Heart right ventricle (tissue), 16 donors: ENCODE results near the gene VAC14. TPM values are rescaled to one million over a fixed set of nuclear protein-coding genes. Genes with fewer than 3 reads are reported as not detected.

Experiments
- ATAC-seq, 8 donors: fragments of 200-7000 bp; cut with Tn5 transposase; one replicate each; pipeline ENCODE4 v1.9.1; 2020; ENCODE audit warnings: mild to moderate bottlenecking in 8 of 8, moderate library complexity in 8 of 8, moderate number of reproducible peaks in 1 of 8
- DNase-seq, 2 donors: peaks; one replicate each; pipeline ENCODE4 v3.0.0-alpha.2; 2020
- H3K27ac ChIP-seq, 10 donors: fragments of 200-600 bp; sonication (generic) in 2 of 10; one replicate each; pipeline versions ENCODE4 v1.5.0 to v1.8.0; 2020 to 2022; ENCODE audit warnings: mild to moderate bottlenecking in 3 of 10
- H3K27me3 ChIP-seq, 7 donors: fragments of 200-600 bp; one replicate each; pipeline ENCODE4 v1.8.0; 2021 to 2022; ENCODE audit warnings: mild to moderate bottlenecking in 2 of 7
- H3K36me3 ChIP-seq, 9 donors: fragments of 200-600 bp; sonication (generic) in 1 of 9; one replicate each; pipeline versions ENCODE4 v1.5.0 to v1.8.0; 2020 to 2022; ENCODE audit warnings: mild to moderate bottlenecking in 2 of 9
- H3K4me1 ChIP-seq, 9 donors: fragments of 200-600 bp; sonication (generic) in 1 of 9; one replicate each; pipeline versions ENCODE4 v1.5.0 to v1.8.0; 2020 to 2022; ENCODE audit warnings: mild to moderate bottlenecking in 4 of 9
- H3K4me3 ChIP-seq, 10 donors: fragments of 200-600 bp; sonication (generic) in 2 of 10; one replicate each; pipeline versions ENCODE4 v1.5.0 to v1.8.0; 2020 to 2022; ENCODE audit warnings: mild to moderate bottlenecking in 7 of 10, moderate library complexity in 2 of 10
- H3K9me3 ChIP-seq, 11 donors: fragments of 200-600 bp in 10 of 11; sonication (generic) in 2 of 11; one replicate each; pipeline versions ENCODE4 v1.5.0 to v1.8.0; 2013 to 2022; ENCODE audit warnings: mild to moderate bottlenecking in 2 of 11, control low read depth in 1 of 11, moderate library complexity in 1 of 11
- WGBS, 2 donors: extraction: QIAGEN DNeasy Blood & Tissue Kit; methylation state at CpG; one replicate each; pipeline ENCODE4 v1.1.7; 2013; ENCODE audit warnings: inconsistent platforms in 1 of 2; 5-methylcytosine and 5-hydroxymethylcytosine counted together
- intact Hi-C, 10 donors: fragments of 100-400 bp; cut with DNase I; formaldehyde crosslinking; loops; one replicate each; pipeline versions ENCODE4 v1.11.1 to v1.14.2; 2022
- polyA plus RNA-seq, 2 donors: library from polyadenylated mRNA; stranded (reverse); fragments of 200-250 nt; gene quantifications; one replicate each; pipeline ENCODE4 v1.2.3, GENCODE V29; 2013
- total RNA-seq, 10 donors: library from RNA; stranded (reverse); fragmentation: NEBNext Ultra II Directional in 3 of 10; extraction: Animal tissue kit (Norgen Biotek cat#: 25700) in 3 of 10; gene quantifications; one replicate each; pipeline versions ENCODE4 v1.2.1 to v1.2.4, GENCODE V29; 2021 to 2023
- TF ChIP-seq, protein P1 (sequence below), 9 donors: fragments of 200-600 bp; sonication (generic) in 2 of 9; IDR thresholded peaks; one replicate each; pipeline versions ENCODE4 v1.5.0 to v1.8.0; 2021 to 2022; ENCODE audit warnings: antibody characterized with exemption in 9 of 9, mild to moderate bottlenecking in 5 of 9, moderate library complexity in 1 of 9
- donor health status: Arrhythmogenic right ventricular cardiomyopathy.
- donor health status: ischemic (EF 13 %, LVEDD 7.1; RV severe dilation, severe dysfunction).
- donor health status: healthy with polysubstance abuse.
- donor health status: DM: no; HTN: yes; CAD: no.
- donor health status: DM: no; HTN: no; CAD: no.
- donor health status: ischemic (EF 25% LVEDD 6.9; RV normal size, moderate dysfunction).
- donor health status: ischemic (EF 25% LVEDD 5.7; RV mildly dilated, moderate dysfunction).
- donor health status: healthy.
- donor health status: DM: yes; HTN: yes; CAD: no.
- donor health status: Ischemic cardiomyopathy.
- donor health status: ischemic (EF 35%, LVEDD 5.7; RV mildly dilated, moderate dysfunction).
- donor health status: nonischemic (EF 11% LVEDD 7.7; RV severe dilation, severe dysfunction).
- donor health status: DM: yes; HTN: yes; CAD: no.
- donor health status: PGD.
- donor health status: ischemic (EF 29% LVEDD 5.4; RV normal size, mild dysfunction).
- donor health status: nonischemic (EF 23%, LVEDD 6.1; RV moderate dilation, normal function).

VAC14 gene
- total and polyA plus RNA-seq, 12 donors = 19.2 to 43.7 (median 23.2) TPM

- Histone ChIP-seq H3K36me3 (peaks cover 0 to 74% (median 10%) of the 10 kb centered on the region in 9 donors), H3K4me1 (peaks cover 3 to 13% (median 8%) of the 10 kb centered on the region in 9 donors), H3K4me3 (no peak overlapping the region), H3K9me3 (no peaks in the 10 kb centered on the region), H3K27me3 (no peaks in the 10 kb centered on the region), H3K27ac (peak overlapping the region in 1 of 10 donors; percentile 17)
- intact Hi-C loops = loop anchor here in 1 of 10 donors (10.0 kb wide), 1 partner anchor 422 kb away; no protein-coding TSS in a partner anchor
- DNase-seq (no peak), ATAC-seq (no peak)
- 84 to 88% methylated on average over 9 of the region's 9 CpGs for WGBS, 2 donors
- TF ChIP-seq, protein P1, sequence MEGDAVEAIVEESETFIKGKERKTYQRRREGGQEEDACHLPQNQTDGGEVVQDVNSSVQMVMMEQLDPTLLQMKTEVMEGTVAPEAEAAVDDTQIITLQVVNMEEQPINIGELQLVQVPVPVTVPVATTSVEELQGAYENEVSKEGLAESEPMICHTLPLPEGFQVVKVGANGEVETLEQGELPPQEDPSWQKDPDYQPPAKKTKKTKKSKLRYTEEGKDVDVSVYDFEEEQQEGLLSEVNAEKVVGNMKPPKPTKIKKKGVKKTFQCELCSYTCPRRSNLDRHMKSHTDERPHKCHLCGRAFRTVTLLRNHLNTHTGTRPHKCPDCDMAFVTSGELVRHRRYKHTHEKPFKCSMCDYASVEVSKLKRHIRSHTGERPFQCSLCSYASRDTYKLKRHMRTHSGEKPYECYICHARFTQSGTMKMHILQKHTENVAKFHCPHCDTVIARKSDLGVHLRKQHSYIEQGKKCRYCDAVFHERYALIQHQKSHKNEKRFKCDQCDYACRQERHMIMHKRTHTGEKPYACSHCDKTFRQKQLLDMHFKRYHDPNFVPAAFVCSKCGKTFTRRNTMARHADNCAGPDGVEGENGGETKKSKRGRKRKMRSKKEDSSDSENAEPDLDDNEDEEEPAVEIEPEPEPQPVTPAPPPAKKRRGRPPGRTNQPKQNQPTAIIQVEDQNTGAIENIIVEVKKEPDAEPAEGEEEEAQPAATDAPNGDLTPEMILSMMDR (IDR thresholded peaks at IDR 0.05) = no peak
Observed at GRCh38 chr16:70757183-70757582, 43.8 kb downstream of the VAC14 start.

DNA sequence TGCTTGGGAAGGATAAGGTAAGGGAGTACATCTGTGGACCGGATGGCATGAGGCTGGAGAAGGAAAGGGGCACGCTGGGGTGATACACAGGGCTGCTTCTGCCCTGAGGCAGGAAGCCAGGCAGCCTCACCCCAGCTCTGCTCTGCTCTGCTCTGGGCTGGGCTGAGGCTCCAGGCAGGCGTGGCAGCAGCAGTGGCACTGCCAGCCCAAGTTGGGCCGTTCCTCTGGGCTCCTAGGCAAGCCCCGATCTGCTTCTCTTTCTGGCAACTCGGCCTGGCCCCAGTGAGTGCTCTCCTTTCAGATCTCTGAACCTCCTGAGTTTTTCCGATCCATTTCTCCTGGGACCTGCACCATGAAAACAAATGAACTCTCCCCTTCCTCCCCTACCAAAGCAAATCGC is 44.9 kb downstream of the VAC14 start:
- Histone ChIP-seq H3K36me3 (peaks cover 0 to 63% (median 0%) of the 10 kb centered on the region in 9 donors), H3K9me3 (no peaks in the 10 kb centered on the region), H3K27ac (no peak overlapping the region), H3K4me1 (peaks cover 11 to 25% (median 20%) of the 10 kb centered on the region in 9 donors), H3K4me3 (no peak overlapping the region), H3K27me3 (no peaks in the 10 kb centered on the region)
- ATAC-seq (no peak), DNase-seq (no peak)
- 93 to 96% methylated on average over 8 of the region's 8 CpGs for WGBS, 2 donors
- intact Hi-C loops = loop anchor here in 1 of 10 donors (10.0 kb wide), 1 partner anchor 421 kb away; no protein-coding TSS in a partner anchor
- TF ChIP-seq, protein P1 (IDR thresholded peaks at IDR 0.05) = no peak

GRCh38 chr16:70754851-70755600 is 45.9 kb downstream of the VAC14 start:
- Histone ChIP-seq H3K27ac (no peak overlapping the region), H3K4me1 (peaks cover 12 to 35% (median 30%) of the 10 kb centered on the region in 9 donors), H3K9me3 (no peaks in the 10 kb centered on the region), H3K4me3 (no peak overlapping the region), H3K27me3 (no peaks in the 10 kb centered on the region), H3K36me3 (peaks cover 0 to 57% (median 0%) of the 10 kb centered on the region in 9 donors)
- intact Hi-C loops = loop anchor here in 2 of 10 donors (5.0 to 10.0 kb wide), 2 partner anchors 73 to 420 kb away; no protein-coding TSS in a partner anchor
- TF ChIP-seq, protein P1 (IDR thresholded peaks at IDR 0.05) = no peak
- ATAC-seq (no peak), DNase-seq (no peak)
- 87 to 92% methylated on average over 12 of the region's 12 CpGs for WGBS, 2 donors

- H3K4me1 ChIP-seq = peaks cover 12 to 40% (median 31%) of the 10 kb centered on the region in 9 donors
- intact Hi-C loops = loop anchor here in 2 of 10 donors (5.0 to 10.0 kb wide), 2 partner anchors 72 to 420 kb away; no protein-coding TSS in a partner anchor
- H3K27me3 ChIP-seq = no peaks in the 10 kb centered on the region
- H3K4me3 ChIP-seq = no peak overlapping the region
- peaks cover 0 to 51% (median 0%) of the 10 kb centered on the region in 9 donors for H3K36me3 ChIP-seq
- no peak overlapping the region for H3K27ac ChIP-seq
- DNase-seq (no peak), ATAC-seq (no peak)
- no peaks in the 10 kb centered on the region for H3K9me3 ChIP-seq
- WGBS, 2 donors = 94 to 97% methylated on average over 11 of the region's 11 CpGs
- TF ChIP-seq, protein P1 (IDR thresholded peaks at IDR 0.05) = no peak
Observed at GRCh38 chr16:70754371-70754770, 46.6 kb downstream of the VAC14 start.
